HG02884 (cell line): ENCODE data around the gene KATNB1.

Source experiments
- ATAC-seq: cut with Tn5 transposase; IDR thresholded peaks from one replicate; pipeline ENCODE4 v1.9.1; 2021; ENCODE audit warnings: mild to moderate bottlenecking, moderate library complexity; ENCODE audit not compliant: unreplicated experiment

The KATNB1 gene

GRCh38 chr16:57755061-57755684 is 19.6 kb downstream of the KATNB1 start:
- no peak for ATAC-seq

- no peak for ATAC-seq
Observed at GRCh38 chr16:57755726-57756423, 20.3 kb downstream of the KATNB1 start.

- ATAC-seq = no peak
Observed at GRCh38 chr16:57756424-57757325, 21.1 kb downstream of the KATNB1 start.

GRCh38 chr16:57757326-57757786 is 21.8 kb downstream of the KATNB1 start:
- ATAC-seq = peak; percentile 86

- no peak for ATAC-seq
Observed at GRCh38 chr16:57757883-57758282, 22.3 kb downstream of the KATNB1 start.

GRCh38 chr16:57758331-57759117 is 23.0 kb downstream of the KATNB1 start:
- ATAC-seq = no peak

GRCh38 chr16:57759131-57759530 is 23.6 kb downstream of the KATNB1 start:
- ATAC-seq = no peak

- no peak for ATAC-seq
Observed at GRCh38 chr16:57759541-57760356, 24.2 kb downstream of the KATNB1 start.

- ATAC-seq = no peak
Observed at GRCh38 chr16:57760357-57761160, 25.0 kb downstream of the KATNB1 start.

- ATAC-seq = no peak
Observed at GRCh38 chr16:57761301-57761700, 25.7 kb downstream of the KATNB1 start.

GRCh38 chr16:57761957-57762356 is 26.4 kb downstream of the KATNB1 start:
- no peak for ATAC-seq

- no peak for ATAC-seq
Observed at GRCh38 chr16:57762365-57763040, 26.9 kb downstream of the KATNB1 start.

GRCh38 chr16:57763285-57764005 is 27.9 kb downstream of the KATNB1 start:
- no peak for ATAC-seq

GRCh38 chr16:57764006-57764340 is 28.4 kb downstream of the KATNB1 start:
- ATAC-seq = no peak

GRCh38 chr16:57764341-57765159 is 29.0 kb downstream of the KATNB1 start:
- ATAC-seq = no peak

GRCh38 chr16:57765160-57765728 is 29.7 kb downstream of the KATNB1 start:
- no peak for ATAC-seq
